ENCODE measurements around the gene RFC5. TPM values are rescaled to one million over a fixed set of nuclear protein-coding genes. Genes with fewer than 3 reads are reported as not detected.

RFC5 gene
- total RNA-seq, 1 donor from 2014 or later: 10.1 TPM

GRCh38 chr12:118058227-118058626 is 41.7 kb downstream of the RFC5 start:
- no peaks in the 10 kb centered on the region for H3K27me3 ChIP-seq (ENCODE audit: control insufficient read depth, insufficient read depth, low read length)
- no peak for DNase-seq (ENCODE audit: low read depth)
- H3K36me3 ChIP-seq (ENCODE audit: control insufficient read depth, insufficient read depth, low read length): no peaks in the 10 kb centered on the region
- H3K4me3 ChIP-seq (ENCODE audit: low read depth, low read length): no peak overlapping the region
- TF ChIP-seq CTCF (IDR thresholded peaks at IDR 0.05; ENCODE audit: insufficient read depth, low read length, poor library complexity, severe bottlenecking): no peak

- H3K27me3 ChIP-seq (ENCODE audit: control insufficient read depth, insufficient read depth, low read length): no peaks in the 10 kb centered on the region
- TF ChIP-seq CTCF (IDR thresholded peaks at IDR 0.05; ENCODE audit: insufficient read depth, low read length, poor library complexity, severe bottlenecking): no peak
- H3K36me3 ChIP-seq (ENCODE audit: control insufficient read depth, insufficient read depth, low read length): no peaks in the 10 kb centered on the region
- DNase-seq (ENCODE audit: low read depth): no peak
- no peak overlapping the region for H3K4me3 ChIP-seq (ENCODE audit: low read depth, low read length)
Observed at GRCh38 chr12:118058881-118059280, 42.4 kb downstream of the RFC5 start.

- no peaks in the 10 kb centered on the region for H3K27me3 ChIP-seq (ENCODE audit: control insufficient read depth, insufficient read depth, low read length)
- no peaks in the 10 kb centered on the region for H3K36me3 ChIP-seq (ENCODE audit: control insufficient read depth, insufficient read depth, low read length)
- no peak for DNase-seq (ENCODE audit: low read depth)
- H3K4me3 ChIP-seq (ENCODE audit: low read depth, low read length): peak overlapping the region; percentile 73
- no peak for TF ChIP-seq CTCF (IDR thresholded peaks at IDR 0.05; ENCODE audit: insufficient read depth, low read length, poor library complexity, severe bottlenecking)
Observed at GRCh38 chr12:118059341-118060191, 43.1 kb downstream of the RFC5 start.

GRCh38 chr12:118060301-118061010 is 44.0 kb downstream of the RFC5 start:
- no peaks in the 10 kb centered on the region for H3K36me3 ChIP-seq (ENCODE audit: control insufficient read depth, insufficient read depth, low read length)
- DNase-seq (ENCODE audit: low read depth): no peak
- H3K27me3 ChIP-seq (ENCODE audit: control insufficient read depth, insufficient read depth, low read length): no peaks in the 10 kb centered on the region
- H3K4me3 ChIP-seq (ENCODE audit: low read depth, low read length): peak overlapping the region; percentile 73
- TF ChIP-seq CTCF (IDR thresholded peaks at IDR 0.05; ENCODE audit: insufficient read depth, low read length, poor library complexity, severe bottlenecking): no peak

GRCh38 chr12:118061011-118061872 is 44.7 kb downstream of the RFC5 start, which contains the start of gene WSB2:
TSS of gene WSB2 (minus strand) at chr12:118061179. CDS start at chr12:118061048, 131 bp downstream.
- peak within 1 kb of the TSS; percentile 73 for H3K4me3 ChIP-seq (ENCODE audit: low read depth, low read length)
- no peak for TF ChIP-seq CTCF (IDR thresholded peaks at IDR 0.05; ENCODE audit: insufficient read depth, low read length, poor library complexity, severe bottlenecking)
- no peak for DNase-seq (ENCODE audit: low read depth)
- no peaks in the 10 kb centered on the region for H3K27me3 ChIP-seq (ENCODE audit: control insufficient read depth, insufficient read depth, low read length)
- no peaks in the 10 kb centered on the region for H3K36me3 ChIP-seq (ENCODE audit: control insufficient read depth, insufficient read depth, low read length)
